Cardiac fibroblast (primary cell): Measurements from ENCODE around the gene FASLG.

Experiments used
- DNase-seq, 2 donors: peaks; one replicate each; pipeline versions ENCODE4 v3.0.0 to v3.0.0-alpha.2; 2010; ENCODE audit warnings: low read depth in 2 of 2
- H3K4me3 ChIP-seq, 2 donors: replicated peaks in 1 of 2; 1 replicate in 1 of 2; 2 replicates in 1 of 2; pipeline ENCODE4 v1.5.1; 2011; ENCODE audit warnings: low read depth in 2 of 2, low read length in 2 of 2, mild to moderate bottlenecking in 2 of 2, moderate library complexity in 1 of 2
- CTCF ChIP-seq: IDR thresholded peaks from one replicate; pipeline ENCODE4 v1.5.1; 2011; ENCODE audit warnings: low read depth, mild to moderate bottlenecking, low read length, inconsistent platforms

Gene FASLG

GRCh38 chr1:172622541-172622940 lies 36.4 kb upstream of the FASLG start:
- DNase-seq, result no peak
- no peak for TF ChIP-seq CTCF
- H3K4me3 ChIP-seq, result no peak overlapping the region

GRCh38 chr1:172623748-172624147 lies 35.2 kb upstream of the FASLG start:
- TF ChIP-seq CTCF, result no peak
- no peak for DNase-seq
- no peak overlapping the region for H3K4me3 ChIP-seq

GRCh38 chr1:172626845-172627244 lies 32.1 kb upstream of the FASLG start:
- no peak for DNase-seq
- H3K4me3 ChIP-seq, result no peak overlapping the region
- no peak for TF ChIP-seq CTCF

GRCh38 chr1:172627702-172628101 lies 31.2 kb upstream of the FASLG start:
- no peak for TF ChIP-seq CTCF
- H3K4me3 ChIP-seq, result no peak overlapping the region
- no peak for DNase-seq

- no peak for DNase-seq
- no peak overlapping the region for H3K4me3 ChIP-seq
- no peak for TF ChIP-seq CTCF
Observed at GRCh38 chr1:172628401-172628800, 30.5 kb upstream of the FASLG start.

- DNase-seq, result no peak
- H3K4me3 ChIP-seq, result no peak overlapping the region
- no peak for TF ChIP-seq CTCF
Observed at GRCh38 chr1:172629170-172629569, 29.7 kb upstream of the FASLG start.

- DNase-seq, result no peak
- no peak for TF ChIP-seq CTCF
- H3K4me3 ChIP-seq, result no peak overlapping the region
Observed at GRCh38 chr1:172629638-172630037, 29.3 kb upstream of the FASLG start.
